ENCODE measurements around the gene DUSP6. TPM values are rescaled to one million over a fixed set of nuclear protein-coding genes. Genes with fewer than 3 reads are reported as not detected.
A peak's percentile ranks its signal among the peaks of the same experiment; 100 is the strongest.

Gene DUSP6
- total and polyA plus RNA-seq, 2 of the 13 experiments (the other 11 are each of a cell fraction or from before 2014, with no cell fraction given): 40.9 to 161 TPM

DNA sequence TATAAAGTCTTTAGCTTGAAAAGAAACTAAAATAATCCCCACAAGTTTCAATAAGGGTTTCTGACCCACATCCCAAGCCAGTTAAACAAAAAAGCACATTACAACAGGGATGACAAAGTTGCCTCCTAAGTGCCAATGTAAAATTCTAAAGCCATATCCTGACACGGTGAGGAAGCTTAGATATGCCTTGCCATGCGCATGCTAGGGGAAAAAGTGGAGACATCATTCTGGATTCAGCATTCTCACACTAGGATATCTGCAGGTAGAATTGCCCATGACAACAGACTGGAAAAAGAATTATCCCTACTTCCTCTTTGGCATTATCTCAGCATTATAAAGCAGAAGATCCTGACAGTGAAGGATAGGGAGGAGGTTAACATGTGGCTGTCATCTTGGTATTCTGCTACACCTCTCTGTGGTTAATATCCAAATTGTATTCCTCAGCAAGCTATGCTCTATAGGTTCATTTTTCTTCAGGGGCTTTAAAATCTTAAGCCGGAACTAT is 4.9 kb downstream of the DUSP6 start (continued):
- TF ChIP-seq ZHX2 (IDR thresholded peaks at IDR 0.05; ENCODE audit: low read depth): no peak
- TF ChIP-seq ZHX2 (CRISPR knock-in tag; IDR thresholded peaks at IDR 0.05; ENCODE audit: borderline replicate concordance): 0 out of 2 replicates have a peak, but pooled peaks have one; percentile 29
- TF ChIP-seq POLR2AphosphoS2 (IDR thresholded peaks at IDR 0.05; ENCODE audit: low read depth, low read length): 0 out of 2 replicates have a peak, but pooled peaks have one; percentile 56
- no peak for TF ChIP-seq FOXA1 (IDR thresholded peaks at IDR 0.05)
- TF ChIP-seq FOXA1 (CRISPR knock-in tag; IDR thresholded peaks at IDR 0.05): no peak
- TF ChIP-seq NFKBIZ (CRISPR knock-in tag; IDR thresholded peaks at IDR 0.05): no peak
- TF ChIP-seq ZNF335 (CRISPR knock-in tag; IDR thresholded peaks at IDR 0.05): no peak
- no peak for TF ChIP-seq ZSCAN25 (CRISPR knock-in tag; IDR thresholded peaks at IDR 0.05)
- TF ChIP-seq NKX3-1 (CRISPR knock-in tag; IDR thresholded peaks at IDR 0.05): 0 out of 2 replicates have a peak, but pooled peaks have one; percentile 61
- no peak for TF ChIP-seq DRAP1 (CRISPR knock-in tag; IDR thresholded peaks at IDR 0.05)
- TF ChIP-seq SRSF4 (IDR thresholded peaks at IDR 0.05; ENCODE audit: low read depth, low read length, poor library complexity, severe bottlenecking): peak; percentile 39
- no peak for TF ChIP-seq ZNF367 (CRISPR knock-in tag; IDR thresholded peaks at IDR 0.05; ENCODE audit: borderline replicate concordance)
- peak; percentile 44 for TF ChIP-seq TEAD3 (CRISPR knock-in tag; optimal IDR thresholded peaks at IDR 0.05; ENCODE audit: borderline replicate concordance)
- TF ChIP-seq POLR2AphosphoS5 (IDR thresholded peaks at IDR 0.05; ENCODE audit: low read depth, low read length): peak; percentile 75
- peak; percentile 62; the same call in 1 of the 2 replicates for TF ChIP-seq ELF3 (CRISPR knock-in tag; IDR thresholded peaks at IDR 0.05)
- TF ChIP-seq, protein P1, sequence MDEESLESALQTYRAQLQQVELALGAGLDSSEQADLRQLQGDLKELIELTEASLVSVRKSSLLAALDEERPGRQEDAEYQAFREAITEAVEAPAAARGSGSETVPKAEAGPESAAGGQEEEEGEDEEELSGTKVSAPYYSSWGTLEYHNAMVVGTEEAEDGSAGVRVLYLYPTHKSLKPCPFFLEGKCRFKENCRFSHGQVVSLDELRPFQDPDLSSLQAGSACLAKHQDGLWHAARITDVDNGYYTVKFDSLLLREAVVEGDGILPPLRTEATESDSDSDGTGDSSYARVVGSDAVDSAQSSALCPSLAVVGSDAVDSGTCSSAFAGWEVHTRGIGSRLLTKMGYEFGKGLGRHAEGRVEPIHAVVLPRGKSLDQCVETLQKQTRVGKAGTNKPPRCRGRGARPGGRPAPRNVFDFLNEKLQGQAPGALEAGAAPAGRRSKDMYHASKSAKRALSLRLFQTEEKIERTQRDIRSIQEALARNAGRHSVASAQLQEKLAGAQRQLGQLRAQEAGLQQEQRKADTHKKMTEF (CRISPR knock-in tag; IDR thresholded peaks at IDR 0.05): 0 out of 2 replicates have a peak, but pooled peaks have one; percentile 14
- TF ChIP-seq ZNF382 (CRISPR knock-in tag; IDR thresholded peaks at IDR 0.05; ENCODE audit: borderline replicate concordance): no peak
- TF ChIP-seq RFXAP (CRISPR knock-in tag; IDR thresholded peaks at IDR 0.05; ENCODE audit: borderline replicate concordance): 0 out of 2 replicates have a peak, but pooled peaks have one; percentile 33
